SK-N-SH treated with all-trans-retinoic acid at 6 μM for 48 hours (cell line): ENCODE measurements around the gene OR6C76.

Experiments used
- ATAC-seq: fragments of 200-7000 bp; cut with Tn5 transposase; 3 replicates; pipeline ENCODE4 v1.9.1; 2020; ENCODE audit warnings: mild to moderate bottlenecking, moderate library complexity
- ARNTL ChIP-seq: fragments of 450-650 bp; formaldehyde crosslinking; IDR thresholded peaks from 2 replicates; pipeline ENCODE4 v1.5.0; 2020; ENCODE audit warnings: low read depth, mild to moderate bottlenecking, moderate library complexity, borderline replicate concordance
- BACH2 ChIP-seq: fragments of 250-450 bp; sonication (Bioruptor Pico); IDR thresholded peaks from 2 replicates; pipeline ENCODE4 v1.9.0; 2021; ENCODE audit warnings: mild to moderate bottlenecking, borderline replicate concordance
- CREB5 ChIP-seq: fragments of 250-450 bp; sonication (Bioruptor Pico); IDR thresholded peaks from 2 replicates; pipeline ENCODE4 v1.5.1; 2020; ENCODE audit warnings: low read depth, mild to moderate bottlenecking, moderate library complexity
- CSDC2 ChIP-seq: fragments of 250-450 bp; sonication (Bioruptor Pico); IDR thresholded peaks from 2 replicates; pipeline ENCODE4 v1.5.0; 2020; ENCODE audit warnings: mild to moderate bottlenecking, moderate library complexity
- CSRNP3 ChIP-seq: fragments of 250-450 bp; sonication (Bioruptor Pico); IDR thresholded peaks from 2 replicates; pipeline ENCODE4 v1.5.1; 2021; ENCODE audit warnings: mild to moderate bottlenecking, moderate library complexity
- ESRRG ChIP-seq: fragments of 250-450 bp; sonication (Bioruptor Pico); IDR thresholded peaks from 2 replicates; pipeline ENCODE4 v1.6.1; 2021; ENCODE audit warnings: mild to moderate bottlenecking
- GLIS3 ChIP-seq: fragments of 250-450 bp; sonication (Bioruptor Pico); IDR thresholded peaks from 2 replicates; pipeline ENCODE4 v1.5.0; 2020; ENCODE audit warnings: mild to moderate bottlenecking, moderate library complexity
- ISL1 ChIP-seq: fragments of 250-450 bp; sonication (Bioruptor Pico); IDR thresholded peaks from 2 replicates; pipeline ENCODE4 v2.1.2; 2022; ENCODE audit warnings: mild to moderate bottlenecking, moderate library complexity
- OSR1 ChIP-seq: fragments of 250-450 bp; sonication (Bioruptor Pico); IDR thresholded peaks from 2 replicates; pipeline ENCODE4 v1.8.0; 2022; ENCODE audit warnings: moderate library complexity, mild to moderate bottlenecking, inconsistent platforms
- PATZ1 ChIP-seq: fragments of 250-450 bp; sonication (Bioruptor Pico); IDR thresholded peaks from 2 replicates; pipeline ENCODE4 v1.8.0; 2020; ENCODE audit warnings: mild to moderate bottlenecking, moderate library complexity, borderline replicate concordance
- POU6F1 ChIP-seq: fragments of 250-450 bp; sonication (Bioruptor Pico); IDR thresholded peaks from 2 replicates; pipeline ENCODE4 v1.8.0; 2021; ENCODE audit warnings: low read depth, mild to moderate bottlenecking, moderate library complexity, borderline replicate concordance
- PPARA ChIP-seq: fragments of 250-450 bp; sonication (Bioruptor Pico); IDR thresholded peaks from 2 replicates; pipeline ENCODE4 v1.5.0; 2020; ENCODE audit warnings: mild to moderate bottlenecking, borderline replicate concordance
- RARB ChIP-seq: fragments of 250-450 bp; sonication (Bioruptor Pico); IDR thresholded peaks from 2 replicates; pipeline ENCODE4 v1.8.0; 2021; ENCODE audit warnings: mild to moderate bottlenecking, moderate library complexity
- SNAI2 ChIP-seq: fragments of 250-450 bp; sonication (Bioruptor Pico); IDR thresholded peaks from 2 replicates; pipeline ENCODE4 v1.5.0; 2020; ENCODE audit warnings: mild to moderate bottlenecking, moderate library complexity
- TCF4 ChIP-seq: fragments of 250-450 bp; sonication (Bioruptor Pico); IDR thresholded peaks from 2 replicates; pipeline ENCODE4 v1.8.0; 2021; ENCODE audit warnings: mild to moderate bottlenecking, moderate library complexity, borderline replicate concordance
- TOX ChIP-seq: fragments of 250-450 bp; sonication (Bioruptor Pico); IDR thresholded peaks from 2 replicates; pipeline ENCODE4 v1.8.0; 2021; ENCODE audit warnings: mild to moderate bottlenecking, moderate library complexity, borderline replicate concordance
- TSHZ2 ChIP-seq: fragments of 250-450 bp; sonication (Bioruptor Pico); IDR thresholded peaks from 2 replicates; pipeline ENCODE4 v1.5.0; 2020; ENCODE audit warnings: mild to moderate bottlenecking, moderate library complexity
- ZC3H10 ChIP-seq: fragments of 250-450 bp; sonication (Bioruptor Pico); IDR thresholded peaks from 2 replicates; pipeline ENCODE4 v1.5.1; 2021; ENCODE audit warnings: mild to moderate bottlenecking, moderate library complexity
- ZFP3 ChIP-seq: fragments of 250-450 bp; sonication (Bioruptor Pico); IDR thresholded peaks from 2 replicates; pipeline ENCODE4 v1.5.0; 2020; ENCODE audit warnings: mild to moderate bottlenecking, moderate library complexity
- ZFP30 ChIP-seq: fragments of 450-650 bp; formaldehyde crosslinking; IDR thresholded peaks from 2 replicates; pipeline ENCODE4 v1.5.0; 2022; ENCODE audit warnings: mild to moderate bottlenecking, moderate library complexity
- ZNF70 ChIP-seq: fragments of 450-650 bp; formaldehyde crosslinking; IDR thresholded peaks from 2 replicates; pipeline ENCODE4 v1.5.0; 2020; ENCODE audit warnings: mild to moderate bottlenecking, moderate library complexity
- ZNF8 ChIP-seq: fragments of 450-650 bp; formaldehyde crosslinking; IDR thresholded peaks from 2 replicates; pipeline ENCODE4 v1.5.0; 2020; ENCODE audit warnings: mild to moderate bottlenecking, moderate library complexity

The OR6C76 gene

GRCh38 chr12:55425954-55426353 is at the start of gene OR6C76:
OR6C76 (plus strand) TSS chr12:55426254; CDS start chr12:55426254, 0 bp downstream.
- no peak for ATAC-seq

GRCh38 chr12:55385891-55386290 is 40.2 kb upstream of the OR6C76 start:
- TF ChIP-seq POU6F1 (CRISPR knock-in tag) = no peak
- TF ChIP-seq GLIS3 (CRISPR knock-in tag) = no peak
- no peak for TF ChIP-seq ZFP3 (CRISPR knock-in tag)
- TF ChIP-seq CSDC2 = no peak
- no peak for TF ChIP-seq RARB
- TF ChIP-seq PATZ1 = no peak
- TF ChIP-seq ZC3H10 (CRISPR knock-in tag) = no peak
- TF ChIP-seq CREB5 (CRISPR knock-in tag) = no peak
- no peak for TF ChIP-seq BACH2 (CRISPR knock-in tag)
- TF ChIP-seq ESRRG (CRISPR knock-in tag) = no peak
- ATAC-seq = no peak

More at GRCh38 chr12:55425954-55426353, at the start of gene OR6C76:
- TF ChIP-seq ZNF70 = no peak
- no peak for TF ChIP-seq ZFP3 (CRISPR knock-in tag)
- TF ChIP-seq ZFP30 (CRISPR knock-in tag) = no peak
- TF ChIP-seq PATZ1 = no peak
- no peak for TF ChIP-seq POU6F1 (CRISPR knock-in tag)
- no peak for TF ChIP-seq SNAI2
- TF ChIP-seq BACH2 (CRISPR knock-in tag) = no peak
- no peak for TF ChIP-seq OSR1 (CRISPR knock-in tag)
- TF ChIP-seq PPARA (CRISPR knock-in tag) = no peak
- TF ChIP-seq ZC3H10 (CRISPR knock-in tag) = no peak
- TF ChIP-seq RARB = no peak
- TF ChIP-seq ESRRG (CRISPR knock-in tag) = no peak

GRCh38 chr12:55392032-55392795 is 33.8 kb upstream of the OR6C76 start:
- no peak for ATAC-seq
- TF ChIP-seq SNAI2 (no peak), ISL1 (CRISPR knock-in tag) (no peak), PATZ1 (no peak), TOX (CRISPR knock-in tag) (no peak), RARB (no peak), CSRNP3 (CRISPR knock-in tag) (no peak), CSDC2 (no peak), ZC3H10 (CRISPR knock-in tag) (no peak), OSR1 (CRISPR knock-in tag) (no peak), GLIS3 (CRISPR knock-in tag) (no peak), BACH2 (CRISPR knock-in tag) (no peak), ARNTL (CRISPR knock-in tag) (no peak), TSHZ2 (CRISPR knock-in tag) (no peak), ZNF8 (CRISPR knock-in tag) (no peak), TCF4 (no peak)
